Natural killer cell treated with Interleukin-12 subunit alpha and Interleukin-12 subunit beta and Interleukin-15 and Interleukin-18, amount 100 ng/mL, for 72 hours (primary cell): ENCODE data around the gene ZNF582. TPM values are rescaled to one million over a fixed set of nuclear protein-coding genes. Genes with fewer than 3 reads are reported as not detected.

Source experiments
- ATAC-seq, 2 donors: fragments of 150-1000 bp; cut with Tn5 transposase in 1 of 2; sonication (Bioruptor Pico), chemical (Tn5 transposase) in 1 of 2; 2 replicates each; pipeline ENCODE4 v1.10.0; 2021
- DNase-seq: peaks from one replicate; pipeline ENCODE4 v3.0.0; 2022; ENCODE audit warnings: low spot score
- H3K27ac Mint-ChIP-seq, 2 donors: 1 replicate in 1 of 2; 2 replicates in 1 of 2; pipeline ENCODE4 v1.8.0; 2022; ENCODE audit warnings: mixed read lengths in 2 of 2, mild to moderate bottlenecking in 1 of 2, moderate library complexity in 1 of 2
- H3K27me3 Mint-ChIP-seq, 2 donors: 1 replicate in 1 of 2; 2 replicates in 1 of 2; pipeline ENCODE4 v1.8.0; 2022; ENCODE audit warnings: mixed read lengths in 2 of 2
- H3K36me3 Mint-ChIP-seq: one replicate; pipeline ENCODE4 v1.8.0; 2022; ENCODE audit warnings: mixed read lengths
- H3K4me1 Mint-ChIP-seq, 2 donors: 1 replicate in 1 of 2; 2 replicates in 1 of 2; pipeline ENCODE4 v1.8.0; 2022; ENCODE audit warnings: low read depth in 2 of 2, mixed read lengths in 2 of 2, mild to moderate bottlenecking in 1 of 2
- H3K4me3 Mint-ChIP-seq: one replicate; pipeline ENCODE4 v1.8.0; 2022; ENCODE audit warnings: mixed read lengths
- H3K9me3 Mint-ChIP-seq: 2 replicates; pipeline ENCODE4 v1.8.0; 2022; ENCODE audit warnings: mixed read lengths
- total RNA-seq, 2 donors: library from RNA; stranded (reverse); gene quantifications; one replicate each; pipeline ENCODE4 v1.2.3, GENCODE V29; 2022

The ZNF582 gene
- total RNA-seq, result 1 to 10 TPM in 1 of 2 donors, under 1 TPM in 1; 0.95 to 3.4 TPM

DNA sequence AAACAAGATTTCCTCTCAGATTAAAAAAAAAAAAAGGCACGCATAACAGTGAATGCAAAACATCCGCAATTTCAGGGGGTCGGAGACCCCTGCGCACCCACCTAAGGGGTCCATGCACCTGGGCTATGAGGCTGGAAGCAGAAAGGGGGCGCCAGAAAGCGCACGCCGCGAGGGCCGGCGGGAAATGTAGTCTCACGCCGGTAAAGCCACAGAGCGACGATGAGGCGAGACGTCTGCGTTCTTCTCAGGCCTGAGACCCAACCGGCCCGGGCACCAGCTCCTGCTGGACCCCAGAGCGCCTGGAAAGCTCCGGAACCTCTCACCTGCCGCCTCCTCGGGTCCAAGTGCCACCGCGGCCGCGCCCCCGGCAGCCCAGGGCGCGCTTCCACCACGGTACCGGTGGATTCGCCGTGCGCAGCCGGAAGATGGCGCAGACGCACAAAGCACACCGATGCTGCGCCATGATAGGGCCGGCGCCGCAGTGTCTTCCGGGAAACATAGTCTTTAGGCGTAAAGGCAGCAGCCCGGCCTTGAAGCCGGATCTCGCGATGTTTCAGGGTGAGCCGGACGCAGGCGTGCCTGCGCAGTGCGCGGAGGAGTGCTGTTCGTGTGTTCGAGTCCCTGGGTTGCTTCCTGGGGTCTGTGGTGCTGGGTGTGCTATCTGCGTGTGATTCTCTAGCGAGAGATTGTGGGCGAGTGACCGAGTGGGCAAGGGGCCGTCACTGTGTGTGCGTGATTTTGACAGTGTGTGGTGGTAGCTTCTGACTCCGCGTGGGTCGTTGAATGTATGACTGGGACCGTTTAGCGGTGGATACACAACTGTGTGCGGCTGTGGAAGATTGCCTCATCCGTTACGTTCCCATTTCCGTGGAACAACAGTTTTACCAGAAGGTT is at the start of gene ZNF582:
ZNF582 (minus strand) TSS at position 416 of the 894 bp plus-strand sequence. CDS start 1,782 bp downstream, outside the sequence.
- peaks cover 46% of the 10 kb centered on the region for H3K36me3 Mint-ChIP-seq

DNA sequence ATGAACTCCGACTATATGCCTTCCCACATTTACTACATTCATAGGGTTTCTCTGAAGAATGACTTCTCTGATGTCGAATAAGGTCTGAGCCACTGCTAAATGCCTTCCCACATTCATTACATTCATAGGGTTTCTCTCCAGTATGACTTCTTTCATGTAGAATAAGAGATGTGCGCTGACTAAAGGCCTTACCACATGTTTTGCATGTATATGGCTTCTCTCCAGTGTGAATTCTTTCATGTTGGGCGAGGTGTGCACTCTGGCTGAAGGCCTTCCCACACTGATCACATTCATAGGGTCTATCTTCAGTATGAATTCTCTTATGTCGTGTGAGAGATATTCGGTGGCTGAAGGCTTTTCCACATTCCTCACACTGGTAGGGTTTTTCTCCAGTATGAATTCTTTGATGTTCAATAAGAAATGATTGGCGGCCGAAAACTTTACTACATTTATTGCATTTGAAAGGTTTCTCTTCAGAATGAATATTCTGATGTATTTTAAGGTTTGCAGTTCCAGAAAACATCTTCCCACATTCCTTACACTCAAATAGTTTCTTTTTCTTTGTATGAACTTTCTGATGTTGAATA is 48.0 kb upstream of the ZNF582 start:
- Mint-ChIP-seq H3K9me3 (peaks cover 39% of the 10 kb centered on the region), H3K27ac (no peak overlapping the region), H3K27me3 (no peaks in the 10 kb centered on the region), H3K4me1 (no peaks in the 10 kb centered on the region), H3K4me3 (no peak overlapping the region), H3K36me3 (peaks cover 53% of the 10 kb centered on the region)
- ATAC-seq, result no peak
- no peak for DNase-seq

More for the DNA sequence above, at the start of gene ZNF582:
- peak within 1 kb of the TSS; percentile 95 for H3K4me3 Mint-ChIP-seq
- no peaks in the 10 kb centered on the region for H3K27me3 Mint-ChIP-seq
- ATAC-seq, result peak; percentile 98 to 99
- H3K27ac Mint-ChIP-seq, result peak within 1 kb of the TSS; percentile 87 to 99
- peaks cover 11 to 13% of the 10 kb centered on the region in 2 donors for H3K4me1 Mint-ChIP-seq
- DNase-seq, result peak; percentile 96
- peaks cover 19% of the 10 kb centered on the region for H3K9me3 Mint-ChIP-seq

DNA sequence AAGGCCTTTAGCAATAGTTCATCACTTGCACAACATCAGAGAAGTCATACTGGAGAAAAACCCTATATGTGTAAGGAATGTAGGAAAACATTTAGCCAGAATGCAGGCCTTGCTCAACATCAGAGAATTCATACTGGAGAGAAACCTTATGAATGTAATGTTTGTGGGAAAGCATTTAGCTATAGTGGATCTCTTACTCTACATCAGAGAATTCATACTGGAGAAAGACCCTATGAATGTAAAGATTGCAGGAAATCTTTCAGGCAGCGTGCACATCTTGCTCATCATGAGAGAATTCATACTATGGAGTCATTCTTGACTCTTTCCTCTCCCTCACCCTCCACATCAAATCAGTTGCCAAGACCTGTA is 30.6 kb upstream of the ZNF582 start:
- Mint-ChIP-seq H3K27ac (no peak overlapping the region), H3K4me1 (no peaks in the 10 kb centered on the region), H3K36me3 (peaks cover 80% of the 10 kb centered on the region), H3K4me3 (no peak overlapping the region), H3K27me3 (no peaks in the 10 kb centered on the region), H3K9me3 (peaks cover 28% of the 10 kb centered on the region)
- no peak for DNase-seq
- ATAC-seq, result no peak

DNA sequence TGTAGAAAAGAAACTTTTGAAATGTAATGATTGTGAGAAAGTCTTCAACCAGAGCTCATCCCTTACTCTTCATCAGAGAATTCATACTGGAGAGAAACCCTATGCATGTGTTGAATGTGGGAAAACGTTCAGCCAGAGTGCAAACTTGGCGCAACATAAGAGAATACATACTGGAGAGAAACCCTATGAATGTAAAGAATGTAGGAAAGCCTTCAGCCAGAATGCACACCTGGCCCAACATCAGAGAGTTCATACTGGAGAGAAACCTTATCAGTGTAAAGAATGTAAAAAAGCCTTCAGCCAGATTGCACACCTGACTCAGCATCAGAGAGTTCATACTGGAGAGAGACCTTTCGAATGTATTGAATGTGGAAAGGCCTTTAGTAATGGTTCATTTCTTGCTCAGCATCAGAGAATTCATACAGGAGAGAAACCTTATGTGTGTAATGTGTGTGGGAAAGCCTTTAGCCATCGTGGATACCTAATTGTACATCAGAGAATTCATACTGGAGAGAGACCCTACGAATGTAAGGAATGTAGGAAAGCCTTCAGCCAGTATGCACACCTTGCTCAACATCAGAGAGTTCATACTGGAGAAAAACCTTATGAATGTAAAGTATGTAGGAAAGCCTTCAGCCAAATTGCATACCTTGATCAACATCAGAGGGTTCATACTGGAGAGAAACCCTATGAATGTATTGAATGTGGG is 30.1 kb upstream of the ZNF582 start:
- DNase-seq (no peak), ATAC-seq (no peak)
- Mint-ChIP-seq H3K27me3 (no peaks in the 10 kb centered on the region), H3K9me3 (peaks cover 28% of the 10 kb centered on the region), H3K4me3 (no peak overlapping the region), H3K36me3 (peaks cover 85% of the 10 kb centered on the region), H3K27ac (no peak overlapping the region), H3K4me1 (no peaks in the 10 kb centered on the region)

DNA sequence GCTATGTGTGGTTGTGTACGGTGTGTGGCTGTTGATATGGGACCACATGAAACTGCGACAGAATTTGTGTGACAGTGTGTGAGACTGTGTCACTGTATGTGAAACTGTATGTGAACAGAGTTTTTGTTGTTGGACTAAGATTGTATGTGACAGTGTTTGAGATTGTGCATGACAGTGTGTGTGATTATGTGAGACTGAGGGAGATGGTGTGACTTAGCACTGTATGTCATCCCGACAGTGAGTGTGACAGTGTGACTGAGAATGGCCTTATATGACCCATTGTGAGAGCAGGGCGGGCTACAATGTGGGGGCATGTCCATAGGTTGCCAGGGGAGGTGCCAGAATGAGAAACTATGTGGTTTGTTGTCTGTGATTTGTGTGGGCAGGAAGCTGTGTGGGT is 11.7 kb upstream of the ZNF582 start:
- ATAC-seq (no peak), DNase-seq (no peak)
- Mint-ChIP-seq H3K4me3 (peak overlapping the region; percentile 87), H3K27ac (peak overlapping the region; percentile 92 to 93), H3K27me3 (no peaks in the 10 kb centered on the region), H3K4me1 (peaks cover 16 to 25% of the 10 kb centered on the region in 2 donors), H3K9me3 (peaks cover 33% of the 10 kb centered on the region), H3K36me3 (peaks cover 76% of the 10 kb centered on the region)

DNA sequence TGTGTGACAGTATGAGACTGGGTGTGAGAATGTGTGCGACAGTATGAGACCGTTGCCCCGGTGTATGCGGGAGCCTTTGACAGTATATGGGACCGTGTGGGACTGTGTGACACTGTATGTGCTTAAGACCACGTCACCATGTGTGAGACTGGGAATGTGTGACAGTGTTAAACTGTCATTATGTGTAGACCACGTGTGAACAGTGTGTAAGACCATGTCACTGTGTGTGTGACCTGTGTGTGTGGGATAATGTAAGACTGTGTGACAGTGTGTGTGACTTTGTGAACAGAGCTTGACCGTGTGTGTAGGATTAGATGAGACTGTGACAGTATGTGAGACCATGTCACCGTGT is 11.3 kb upstream of the ZNF582 start:
- Mint-ChIP-seq H3K36me3 (peaks cover 74% of the 10 kb centered on the region), H3K27ac (peak overlapping the region; percentile 92 to 93), H3K4me1 (peaks cover 16 to 25% of the 10 kb centered on the region in 2 donors), H3K9me3 (peaks cover 33% of the 10 kb centered on the region), H3K4me3 (peak overlapping the region; percentile 87), H3K27me3 (no peaks in the 10 kb centered on the region)
- ATAC-seq (peak; percentile 20 to 53), DNase-seq (no peak)

DNA sequence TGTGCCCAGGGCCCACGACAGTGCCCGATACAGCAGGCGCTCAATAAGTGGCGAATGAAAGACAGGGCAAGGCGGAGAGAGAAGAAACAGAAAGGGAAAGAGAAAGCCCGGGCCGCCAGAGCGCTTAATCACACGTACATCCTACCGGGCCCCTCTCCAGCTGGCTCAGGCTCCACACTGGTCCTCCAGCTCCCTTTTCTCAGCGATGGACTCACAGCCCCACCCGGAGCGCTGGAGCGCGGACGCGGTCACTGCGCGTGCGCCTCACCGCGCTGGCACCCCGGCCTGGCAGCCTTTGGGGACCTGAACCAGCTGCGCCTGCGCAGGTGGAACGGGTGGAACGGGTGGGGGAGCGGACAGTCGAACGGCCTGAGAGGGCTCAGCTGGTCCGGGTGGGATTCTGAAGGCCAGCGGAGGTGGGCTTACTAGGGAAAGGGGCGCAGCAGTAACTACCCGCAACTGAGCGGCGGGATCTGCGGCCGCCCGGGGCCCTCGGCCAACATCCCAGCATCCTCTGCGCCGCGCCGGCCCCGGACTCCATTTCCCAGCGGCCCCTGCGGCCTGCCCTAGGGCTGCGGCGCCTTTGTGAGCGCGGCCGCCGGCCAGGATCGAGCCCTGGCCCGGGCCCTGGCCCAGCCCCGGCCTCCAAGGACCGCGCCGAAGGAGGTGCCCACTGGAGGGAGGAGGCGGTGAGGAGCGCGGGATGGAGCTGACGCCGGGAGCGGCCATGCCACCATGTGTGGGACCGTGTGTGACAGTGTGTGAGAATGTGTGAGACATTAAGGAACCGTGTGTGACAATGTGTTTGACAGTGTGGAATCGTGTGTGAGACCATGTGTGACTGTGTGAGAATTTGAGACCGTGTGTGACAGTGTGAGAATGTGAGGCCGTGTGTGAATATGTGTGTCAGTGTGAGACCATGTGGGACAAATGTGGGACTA is 10.7 kb upstream of the ZNF582 start, which contains the start of gene ZNF583:
ZNF583 (plus strand) TSS at position 569 of the 941 bp plus-strand sequence. CDS start 2,783 bp downstream, outside the sequence.
- Mint-ChIP-seq H3K27me3 (no peaks in the 10 kb centered on the region), H3K27ac (peak within 1 kb of the TSS; percentile 92 to 93), H3K4me3 (peak within 1 kb of the TSS; percentile 87), H3K9me3 (peaks cover 38% of the 10 kb centered on the region), H3K36me3 (peaks cover 76% of the 10 kb centered on the region), H3K4me1 (peaks cover 16 to 25% of the 10 kb centered on the region in 2 donors)
- ATAC-seq (peak; percentile 93 to 96), DNase-seq (peak; percentile 94)

DNA sequence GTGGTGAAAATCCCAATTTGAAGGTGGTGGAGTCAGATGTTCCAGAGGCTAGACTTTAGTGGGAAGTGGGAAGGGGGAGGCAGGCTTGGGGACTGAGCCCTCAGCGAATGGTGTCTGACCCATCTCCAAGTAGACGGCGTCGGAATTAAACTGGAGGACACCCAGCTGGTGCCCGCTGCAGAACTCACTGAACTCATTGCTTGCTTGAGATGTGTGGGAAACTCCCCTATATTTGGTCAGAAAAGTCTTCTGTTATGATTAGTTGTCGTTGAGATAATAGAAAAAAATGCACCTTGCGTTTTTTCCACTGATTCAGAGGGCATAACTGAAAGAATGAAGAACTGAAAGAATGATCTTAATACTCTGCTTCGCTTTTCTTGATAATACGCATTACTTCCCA is 9.9 kb upstream of the ZNF582 start:
- H3K4me1 Mint-ChIP-seq, result peaks cover 16 to 25% of the 10 kb centered on the region in 2 donors
- H3K36me3 Mint-ChIP-seq, result peaks cover 74% of the 10 kb centered on the region
- H3K4me3 Mint-ChIP-seq, result peak overlapping the region; percentile 87
- H3K9me3 Mint-ChIP-seq, result peaks cover 37% of the 10 kb centered on the region
- DNase-seq, result no peak
- H3K27ac Mint-ChIP-seq, result peak overlapping the region; percentile 92 to 93
- no peaks in the 10 kb centered on the region for H3K27me3 Mint-ChIP-seq
- ATAC-seq, result no peak

DNA sequence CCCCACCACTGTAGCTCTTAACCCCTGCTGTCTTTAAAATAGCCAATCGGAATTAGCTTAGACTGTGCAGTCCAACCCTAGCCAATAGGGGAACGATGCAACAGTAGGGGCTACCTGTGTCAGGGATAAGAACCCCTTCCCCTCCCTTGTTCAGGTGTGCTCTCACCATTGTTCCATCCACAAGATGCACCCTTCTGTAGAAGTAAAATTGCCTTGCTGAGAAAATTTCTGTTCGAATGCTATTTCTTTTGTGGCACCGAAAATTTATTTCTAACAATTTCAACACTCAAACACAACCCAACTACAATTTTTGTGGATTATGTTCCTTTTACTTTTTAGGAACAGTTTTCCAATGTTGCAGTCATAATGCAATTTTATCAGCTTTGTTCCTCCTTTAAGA is 7.2 kb upstream of the ZNF582 start:
- ATAC-seq (no peak), DNase-seq (no peak)
- Mint-ChIP-seq H3K27ac (no peak overlapping the region), H3K36me3 (peaks cover 63% of the 10 kb centered on the region), H3K27me3 (no peaks in the 10 kb centered on the region), H3K4me1 (peaks cover 18 to 23% of the 10 kb centered on the region in 2 donors), H3K4me3 (no peak overlapping the region), H3K9me3 (peaks cover 32% of the 10 kb centered on the region)

DNA sequence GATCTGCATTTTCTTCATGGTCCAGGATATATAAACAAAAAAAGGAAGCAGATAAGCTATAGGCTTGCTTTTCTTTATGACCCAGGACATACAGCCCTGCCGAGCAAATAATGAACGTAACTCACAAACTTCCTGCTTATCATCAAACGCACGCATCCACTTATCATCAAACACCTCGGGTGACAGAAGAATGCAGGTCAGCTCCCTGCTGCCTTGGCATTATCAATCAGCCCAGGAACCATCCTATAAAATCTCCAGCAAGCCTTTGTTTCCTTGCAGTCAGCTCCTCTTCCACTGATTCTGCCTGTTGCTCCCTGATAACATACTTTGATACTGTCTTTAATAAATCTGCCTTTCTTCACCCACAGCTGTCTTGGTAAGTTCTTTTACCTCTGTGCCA is 5.5 kb upstream of the ZNF582 start:
- peaks cover 49% of the 10 kb centered on the region for H3K36me3 Mint-ChIP-seq

DNA sequence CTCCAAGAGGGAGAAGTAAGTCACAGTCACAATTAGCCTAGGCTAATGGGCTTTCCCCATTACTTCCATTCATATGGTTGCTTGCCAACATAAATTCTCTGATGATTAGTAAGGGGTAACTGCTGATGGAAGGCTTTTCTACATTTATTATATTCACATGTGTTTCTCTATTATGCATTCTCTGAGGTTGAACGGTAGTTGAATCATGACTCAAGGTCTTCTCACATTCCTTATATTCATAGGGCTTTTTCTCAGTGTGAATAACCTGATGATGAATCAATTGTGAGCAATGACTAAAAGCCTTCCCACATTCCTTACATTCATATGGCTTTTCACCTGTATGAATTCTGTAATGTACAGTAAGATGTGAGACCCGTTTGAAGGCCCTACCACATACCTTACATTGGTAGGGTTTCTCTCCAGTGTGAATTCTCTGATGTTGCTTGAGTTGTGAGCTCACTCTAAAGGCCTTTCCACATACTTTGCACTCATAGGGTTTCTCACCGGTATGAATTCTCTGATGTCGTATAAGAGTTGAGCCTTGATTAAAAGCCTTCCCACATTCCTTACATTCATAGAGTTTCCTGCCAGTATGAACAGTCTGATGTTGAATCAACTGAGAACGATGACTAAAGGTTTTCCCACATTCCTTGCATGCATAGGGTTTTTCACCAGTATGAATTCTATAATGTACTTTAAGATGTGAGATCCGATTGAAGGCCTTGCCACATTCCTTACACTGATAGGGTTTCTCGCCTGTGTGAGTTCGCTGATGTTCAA is 9.3 kb downstream of the ZNF582 start:
- Mint-ChIP-seq H3K9me3 (peaks cover 25% of the 10 kb centered on the region), H3K27ac (no peak overlapping the region), H3K27me3 (no peaks in the 10 kb centered on the region), H3K4me1 (peaks cover 6 to 10% of the 10 kb centered on the region in 2 donors), H3K4me3 (no peak overlapping the region), H3K36me3 (peaks cover 60% of the 10 kb centered on the region)
- no peak for DNase-seq
- ATAC-seq, result no peak

More for the DNA sequence above, 5.5 kb upstream of the ZNF582 start:
- peaks cover 5 to 10% of the 10 kb centered on the region in 2 donors for H3K4me1 Mint-ChIP-seq
- no peak overlapping the region for H3K4me3 Mint-ChIP-seq
- ATAC-seq, result no peak
- DNase-seq, result no peak
- no peak overlapping the region for H3K27ac Mint-ChIP-seq
- H3K27me3 Mint-ChIP-seq, result no peaks in the 10 kb centered on the region
- peaks cover 22% of the 10 kb centered on the region for H3K9me3 Mint-ChIP-seq

DNA sequence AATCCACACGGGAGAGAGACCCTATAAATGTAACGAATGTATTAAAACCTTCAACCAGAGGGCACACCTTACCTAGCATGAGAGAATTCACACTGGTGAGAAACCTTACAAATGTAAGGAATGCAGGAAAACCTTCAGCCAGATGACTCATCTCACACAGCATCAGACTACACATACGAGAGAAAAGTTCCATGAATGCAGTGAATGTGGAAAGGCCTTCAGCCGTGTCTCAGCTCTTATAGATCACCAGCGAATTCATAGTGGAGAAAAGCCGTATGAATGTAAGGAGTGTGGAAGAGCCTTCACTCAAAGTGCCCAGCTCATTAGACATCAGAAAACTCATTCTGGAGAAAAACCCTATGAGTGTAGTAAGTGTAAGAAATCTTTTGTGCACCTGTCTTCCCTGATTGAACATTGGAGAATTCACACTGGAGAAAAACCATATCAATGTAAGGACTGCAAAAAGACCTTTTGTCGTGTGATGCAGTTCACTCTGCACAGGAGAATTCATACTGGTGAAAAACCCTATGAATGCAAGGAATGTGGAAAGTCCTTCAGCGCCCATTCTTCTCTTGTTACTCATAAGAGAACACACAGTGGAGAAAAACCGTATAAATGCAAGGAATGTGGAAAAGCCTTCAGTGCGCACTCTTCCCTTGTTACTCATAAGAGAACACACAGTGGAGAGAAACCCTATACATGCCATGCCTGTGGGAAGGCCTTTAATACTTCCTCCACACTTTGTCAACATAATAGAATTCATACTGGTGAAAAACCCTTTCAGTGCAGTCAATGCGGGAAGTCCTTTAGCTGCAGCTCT is 16.0 kb downstream of the ZNF582 start:
- Mint-ChIP-seq H3K36me3 (peaks cover 71% of the 10 kb centered on the region), H3K27ac (no peak overlapping the region), H3K4me1 (peaks cover 6 to 10% of the 10 kb centered on the region in 2 donors), H3K4me3 (no peak overlapping the region), H3K27me3 (no peaks in the 10 kb centered on the region), H3K9me3 (peaks cover 30% of the 10 kb centered on the region)
- ATAC-seq, result no peak
- DNase-seq, result no peak
